ENCODE results near the gene QPCTL. TPM values are rescaled to one million over a fixed set of nuclear protein-coding genes. Genes with fewer than 3 reads are reported as not detected.

QPCTL gene
- total and polyA plus RNA-seq, 9 of the 15 experiments (the other 6 are each of a cell fraction or from before 2014, with no cell fraction given), result 0.99 to 31.3 (median 12.7) TPM

GRCh38 chr19:45739498-45740439 lies 47.3 kb downstream of the QPCTL start (continued):
- TF ChIP-seq, protein P1, sequence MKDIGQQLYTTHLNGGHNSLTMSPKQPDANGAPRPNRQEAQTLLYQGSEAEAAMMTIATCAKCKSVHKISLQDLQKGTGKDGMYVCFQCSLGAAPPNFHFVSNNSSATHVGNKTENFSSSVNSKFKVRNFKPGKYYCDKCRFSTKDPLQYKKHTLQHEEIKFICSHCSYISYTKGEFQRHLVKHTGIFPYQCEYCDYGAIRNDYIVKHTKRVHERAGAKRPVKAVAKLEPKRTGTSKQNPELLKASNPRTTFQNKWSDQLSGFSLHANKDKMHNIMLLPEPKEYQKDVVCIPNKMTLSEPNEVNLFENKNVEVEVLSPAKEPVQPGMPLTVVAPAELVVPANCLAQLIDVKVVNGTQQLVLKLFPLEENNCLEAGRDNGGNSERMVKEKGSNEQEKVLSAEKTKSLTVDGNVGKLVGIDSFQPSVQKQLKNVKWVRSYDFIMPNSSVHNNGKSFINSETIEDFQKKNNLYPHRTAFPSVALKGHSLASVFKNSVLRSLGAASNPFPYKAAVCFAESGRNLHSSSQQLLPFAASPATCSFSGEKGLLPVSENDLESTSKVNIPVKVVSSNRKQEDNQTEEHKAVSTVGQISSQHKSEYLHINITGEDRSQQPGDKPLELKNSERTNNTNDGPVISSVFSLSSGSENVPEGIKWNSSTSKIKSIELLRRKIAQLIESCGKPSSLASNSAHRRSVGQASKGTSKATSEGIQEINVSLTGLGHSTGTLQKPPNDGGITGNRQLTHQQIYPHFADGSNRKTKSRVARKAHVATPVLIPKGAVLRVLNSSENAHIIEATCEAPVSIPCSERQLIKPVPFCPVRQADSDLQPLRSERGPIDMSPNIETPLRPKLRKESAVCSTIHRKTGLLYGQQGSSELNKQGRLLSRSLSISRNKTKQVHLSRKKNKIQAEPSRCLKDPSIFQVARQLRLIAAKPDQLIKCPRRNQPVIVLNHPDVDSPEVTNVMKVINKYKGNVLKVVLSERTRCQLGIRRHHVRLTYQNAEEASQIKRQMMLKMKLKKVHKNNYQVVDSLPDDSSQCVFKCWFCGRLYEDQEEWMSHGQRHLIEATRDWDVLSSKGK (CRISPR knock-in tag; IDR thresholded peaks at IDR 0.05), result no peak
- no peak for TF ChIP-seq TBL1XR1 (IDR thresholded peaks at IDR 0.05; ENCODE audit: low read length in 2 of 2)
- no peak for TF ChIP-seq MCM7 (IDR thresholded peaks at IDR 0.05)
- TF ChIP-seq SMAD1 (IDR thresholded peaks at IDR 0.05; ENCODE audit: low read depth, low read length, partially characterized antibody), result peak; percentile 19
- no peak for TF ChIP-seq ZNF583 (CRISPR knock-in tag; IDR thresholded peaks at IDR 0.05)
- peak; percentile 88 for TF ChIP-seq POLR2A (conservative IDR thresholded peaks at IDR 0.05)
- no peak for TF ChIP-seq ZNF445 (CRISPR knock-in tag; IDR thresholded peaks at IDR 0.05; ENCODE audit: low read depth)
- TF ChIP-seq ZNF668 (CRISPR knock-in tag; IDR thresholded peaks at IDR 0.05), result 0 out of 2 replicates have a peak, but pooled peaks have one; percentile 36
- TF ChIP-seq CREM (IDR thresholded peaks at IDR 0.05; ENCODE audit: low read depth), result peak; percentile 38; the same call in 1 of the 2 replicates
- TF ChIP-seq BRF2 (IDR thresholded peaks at IDR 0.05; ENCODE audit: borderline replicate concordance, insufficient read depth, insufficient read length), result no peak
- no peak for TF ChIP-seq ETV5 (CRISPR knock-in tag; IDR thresholded peaks at IDR 0.05; ENCODE audit: low read depth)
- no peak for TF ChIP-seq CBX2 (IDR thresholded peaks at IDR 0.05; ENCODE audit: insufficient read depth, low read length, poor library complexity, severe bottlenecking)
- TF ChIP-seq PYGO2 (tag; IDR thresholded peaks at IDR 0.05), result peak; percentile 40; the same call in 1 of the 2 replicates
- no peak for TF ChIP-seq SAFB2 (IDR thresholded peaks at IDR 0.05; ENCODE audit: borderline replicate concordance, low read depth, low read length, severe bottlenecking)
- TF ChIP-seq ZSCAN32 (CRISPR knock-in tag; IDR thresholded peaks at IDR 0.05), result no peak
- TF ChIP-seq DACH1 (IDR thresholded peaks at IDR 0.05; ENCODE audit: partially characterized antibody), result no peak
- no peak; the same call in 1 of the 2 replicates for TF ChIP-seq ETV1 (tag; conservative IDR thresholded peaks at IDR 0.05; ENCODE audit: low read depth)
- peak; percentile 59 for TF ChIP-seq POLR2G (IDR thresholded peaks at IDR 0.05; ENCODE audit: low read depth, low read length)
- TF ChIP-seq ZNF165 (CRISPR knock-in tag; IDR thresholded peaks at IDR 0.05; ENCODE audit: borderline replicate concordance), result no peak
- 0 out of 2 replicates have a peak, but pooled peaks have one; percentile 25 for TF ChIP-seq NFATC3 (IDR thresholded peaks at IDR 0.05)
- peak; percentile 94 for TF ChIP-seq POLR2H (tag; IDR thresholded peaks at IDR 0.05; ENCODE audit: low read depth)
- no peak for TF ChIP-seq SREBF1 (IDR thresholded peaks at IDR 0.05; ENCODE audit: borderline replicate concordance, low read depth, low read length)
- TF ChIP-seq ZNF699 (CRISPR knock-in tag; IDR thresholded peaks at IDR 0.05; ENCODE audit: insufficient replicate concordance), result no peak
- no peak for TF ChIP-seq FOXA3 (CRISPR knock-in tag; conservative IDR thresholded peaks at IDR 0.05 in 1 of 2, IDR thresholded peaks at IDR 0.05 in 1 of 2)

All from K562 (cell line).